AG04449 (cell line): ENCODE data around the gene TMEM150A.
"Not testable (repeated sequence)": the region's sequence is repeated elsewhere in the genome, so short reads cannot be mapped to it uniquely, and the experiment has no call there.

Experiments
- CTCF ChIA-PET: fragments of 350-600 bp; formaldehyde crosslinking; extraction: SDS; loops from one replicate; lab custom pipeline; 2021; ENCODE audit warnings: antibody characterized with exemption; lab: Yijun Ruan, JAX
- POLR2A ChIA-PET: fragments of 400-600, 350-600 bp; formaldehyde crosslinking; extraction: SDS; loops from one replicate; lab custom pipeline; 2020; ENCODE audit warnings: antibody characterized with exemption, inconsistent platforms; lab: Yijun Ruan, JAX
- DNase-seq: peaks from one replicate; pipeline ENCODE4 v3.0.0-alpha.2; 2010; ENCODE audit warnings: low read depth, low spot score
- H3K4me3 ChIP-seq: 2 replicates; pipeline ENCODE4 v1.5.1; 2011; ENCODE audit warnings: low read depth, mild to moderate bottlenecking, control low read depth, low read length
- TF ChIP-seq, protein P1 (sequence below): IDR thresholded peaks from one replicate; pipeline ENCODE4 v1.5.1; 2011; ENCODE audit warnings: mild to moderate bottlenecking, moderate library complexity, low read length, control low read depth, inconsistent platforms; ENCODE audit not compliant: insufficient read depth; ENCODE audit errors: missing control alignments

The TMEM150A gene

GRCh38 chr2:85561280-85562212 lies 41.0 kb downstream of the TMEM150A start, which contains the start of gene GGCX:
Gene GGCX (minus strand): TSS chr2:85561493. CDS start chr2:85561428, 65 bp downstream.
- TF ChIP-seq, protein P1, sequence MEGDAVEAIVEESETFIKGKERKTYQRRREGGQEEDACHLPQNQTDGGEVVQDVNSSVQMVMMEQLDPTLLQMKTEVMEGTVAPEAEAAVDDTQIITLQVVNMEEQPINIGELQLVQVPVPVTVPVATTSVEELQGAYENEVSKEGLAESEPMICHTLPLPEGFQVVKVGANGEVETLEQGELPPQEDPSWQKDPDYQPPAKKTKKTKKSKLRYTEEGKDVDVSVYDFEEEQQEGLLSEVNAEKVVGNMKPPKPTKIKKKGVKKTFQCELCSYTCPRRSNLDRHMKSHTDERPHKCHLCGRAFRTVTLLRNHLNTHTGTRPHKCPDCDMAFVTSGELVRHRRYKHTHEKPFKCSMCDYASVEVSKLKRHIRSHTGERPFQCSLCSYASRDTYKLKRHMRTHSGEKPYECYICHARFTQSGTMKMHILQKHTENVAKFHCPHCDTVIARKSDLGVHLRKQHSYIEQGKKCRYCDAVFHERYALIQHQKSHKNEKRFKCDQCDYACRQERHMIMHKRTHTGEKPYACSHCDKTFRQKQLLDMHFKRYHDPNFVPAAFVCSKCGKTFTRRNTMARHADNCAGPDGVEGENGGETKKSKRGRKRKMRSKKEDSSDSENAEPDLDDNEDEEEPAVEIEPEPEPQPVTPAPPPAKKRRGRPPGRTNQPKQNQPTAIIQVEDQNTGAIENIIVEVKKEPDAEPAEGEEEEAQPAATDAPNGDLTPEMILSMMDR, result no peak
- ChIA-PET CTCF (interaction anchor here (0.7 to 30.0 kb wide), 7 partner anchors 8 to 129 kb away, joined by 3 to 922 read pairs (median 3); partner anchors contain the start of gene SH2D6), POLR2A (interaction anchor here (0.7 to 3.0 kb wide), 7 partner anchors 11 to 655 kb away, joined by 3 to 18 read pairs (median 3); partner anchors contain the start of gene MAT2A)
- DNase-seq, result no peak
- peak within 1 kb of the TSS; percentile 92 for H3K4me3 ChIP-seq

DNA sequence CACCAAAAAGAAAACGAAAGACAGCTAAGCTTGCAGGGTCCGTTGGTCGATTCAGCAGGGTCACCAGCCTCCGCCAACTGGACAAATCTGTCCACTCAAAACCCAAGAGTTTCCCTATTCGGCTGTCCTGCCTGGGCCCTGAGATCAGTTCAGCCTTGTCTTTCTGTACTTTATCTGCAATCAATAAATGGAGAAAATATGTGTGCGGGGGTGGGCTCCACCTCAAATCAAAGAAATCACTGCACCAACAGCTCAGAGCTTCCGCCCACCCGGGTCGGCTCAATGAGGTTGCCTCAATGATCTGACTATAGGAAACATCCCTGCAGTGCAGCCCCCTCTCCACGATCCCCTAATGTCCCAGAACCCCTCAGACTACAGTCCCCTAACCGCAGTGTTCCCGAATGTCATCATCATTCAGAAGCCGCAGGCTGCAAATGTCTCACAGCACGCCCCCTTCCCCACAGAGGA lies 41.7 kb downstream of the TMEM150A start:
- ChIA-PET CTCF (interaction anchor here (1.3 to 30.0 kb wide), 3 partner anchors 11 to 128 kb away, joined by 3 to 922 read pairs (median 47); partner anchors contain the start of gene SH2D6), POLR2A (interaction anchor here (0.9 to 3.0 kb wide), 6 partner anchors 11 to 30 kb away, joined by 3 to 18 read pairs (median 4); partner anchors contain the start of gene MAT2A)
- TF ChIP-seq, protein P1, result no peak
- peak overlapping the region; percentile 92 for H3K4me3 ChIP-seq
- DNase-seq, result no peak

DNA sequence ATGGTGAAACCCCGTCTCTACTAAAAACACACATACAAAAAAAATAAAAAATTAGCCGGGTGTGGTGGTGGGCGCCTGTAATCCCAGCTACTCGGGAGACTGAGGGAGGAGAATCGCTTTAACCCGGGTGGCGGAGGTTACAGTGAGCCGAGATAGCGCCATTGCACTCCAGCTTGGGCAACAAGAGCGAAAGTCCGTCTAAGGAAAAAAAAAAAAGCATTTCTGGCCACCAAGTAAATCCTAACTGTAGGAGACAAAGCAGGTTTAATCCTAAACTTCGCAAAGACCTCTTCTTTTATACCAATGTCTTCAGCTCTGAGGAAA lies 42.1 kb downstream of the TMEM150A start:
- H3K4me3 ChIP-seq, result peak overlapping the region; percentile 92
- POLR2A ChIA-PET, result interaction anchor here (2.8 to 3.0 kb wide), 2 partner anchors 10 to 21 kb away, joined by 17 to 18 read pairs; partner anchors contain the start of gene MAT2A
- CTCF ChIA-PET, result interaction anchor here (1.3 to 30.0 kb wide), 4 partner anchors 10 to 127 kb away, joined by 3 to 922 read pairs (median 25); partner anchors contain the start of gene SH2D6
- not testable (repeated sequence) for DNase-seq

DNA sequence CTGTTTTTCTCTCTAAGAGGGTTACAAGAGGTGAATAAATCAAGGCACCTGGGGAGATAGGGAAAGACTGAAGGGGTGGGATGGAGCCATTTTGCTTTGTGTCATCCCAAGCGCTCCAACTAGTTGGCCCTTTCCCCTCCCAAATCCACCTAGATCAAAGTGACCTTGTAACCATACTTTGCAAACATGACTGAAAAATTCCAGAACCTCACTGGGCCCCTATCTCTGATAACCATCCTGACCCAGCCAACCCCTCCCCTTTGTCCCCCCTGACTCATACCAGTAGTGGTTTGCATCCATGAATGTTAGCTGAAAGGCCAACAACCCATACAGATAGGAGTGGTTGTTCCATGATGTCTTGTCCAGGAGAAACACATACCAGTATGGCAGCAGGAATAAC lies 44.3 kb downstream of the TMEM150A start:
- POLR2A ChIA-PET, result no interaction called here
- TF ChIP-seq, protein P1, result no peak
- CTCF ChIA-PET, result interaction anchor here (1.1 to 30.0 kb wide), 3 partner anchors 8 to 125 kb away, joined by 3 to 922 read pairs (median 47); partner anchors contain the start of gene SH2D6
- H3K4me3 ChIP-seq, result no peak overlapping the region
- DNase-seq, result no peak

DNA sequence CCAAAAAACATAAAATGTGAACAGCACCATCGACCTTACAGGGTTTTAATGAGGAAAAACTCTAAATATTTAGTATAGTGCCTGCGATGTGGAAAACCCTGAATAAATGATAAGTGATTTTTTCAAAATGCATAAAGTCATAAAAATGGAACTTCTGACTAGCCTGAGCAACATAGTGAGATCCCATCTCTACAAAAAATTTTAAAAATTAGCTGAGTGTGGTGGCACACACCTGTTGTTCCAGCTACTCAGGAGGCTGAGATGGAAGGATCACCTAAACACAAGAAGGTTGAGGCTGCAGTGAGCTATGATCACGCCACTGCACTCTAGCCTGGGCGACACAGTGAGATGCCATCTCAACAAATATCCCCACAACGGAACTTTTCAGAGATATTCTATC lies 45.4 kb downstream of the TMEM150A start:
- CTCF ChIA-PET, result interaction anchor here (8.3 to 30.0 kb wide), 2 partner anchors 124 to 167 kb away, joined by 124 to 922 read pairs; partner anchors contain the start of gene SH2D6

More for the DNA sequence above, 45.4 kb downstream of the TMEM150A start:
- POLR2A ChIA-PET, result interaction anchor here (1.9 kb wide), 1 partner anchor 18 kb away, joined by 9 read pairs; the partner anchor contains the start of gene MAT2A
- DNase-seq, result no peak
- TF ChIP-seq, protein P1, result no peak
- no peak overlapping the region for H3K4me3 ChIP-seq
